ENCODE data around the gene MIA3. TPM values are rescaled to one million over a fixed set of nuclear protein-coding genes. Genes with fewer than 3 reads are reported as not detected.
"Not testable (repeated sequence)": the region's sequence is repeated elsewhere in the genome, so short reads cannot be mapped to it uniquely, and the experiment has no call there.

Gene MIA3
- total and polyA plus RNA-seq, 8 donors = 62.0 to 94.5 (median 83.0) TPM

GRCh38 chr1:222663431-222663934 lies 45.6 kb downstream of the MIA3 start:
- H3K27ac ChIP-seq = no peak overlapping the region
- intact Hi-C loops (cut with DNase I) = no loop called here
- no peaks in the 10 kb centered on the region for H3K27me3 ChIP-seq
- no peaks in the 10 kb centered on the region for H3K9me3 ChIP-seq
- ATAC-seq = no peak
- TF ChIP-seq CTCF (IDR thresholded peaks at IDR 0.05) = no peak
- no peaks in the 10 kb centered on the region for H3K4me1 ChIP-seq
- no peak for DNase-seq
- H3K36me3 ChIP-seq = peaks cover 10 to 96% of the 10 kb centered on the region in 2 donors
- H3K4me3 ChIP-seq = no peak overlapping the region

- intact Hi-C loops (cut with DNase I) = no loop called here
- H3K36me3 ChIP-seq = peaks cover 10 to 81% of the 10 kb centered on the region in 2 donors
- H3K4me3 ChIP-seq = no peak overlapping the region
- DNase-seq (no peak), ATAC-seq (no peak)
- no peaks in the 10 kb centered on the region for H3K9me3 ChIP-seq
- TF ChIP-seq CTCF (IDR thresholded peaks at IDR 0.05) = no peak
- no peaks in the 10 kb centered on the region for H3K4me1 ChIP-seq
- H3K27me3 ChIP-seq = no peaks in the 10 kb centered on the region
- no peak overlapping the region for H3K27ac ChIP-seq
Measured at GRCh38 chr1:222665964-222666363, 48.1 kb downstream of the MIA3 start.

- H3K9me3 ChIP-seq; intact Hi-C loops (cut with DNase I); H3K27ac ChIP-seq; H3K4me1 ChIP-seq; DNase-seq; H3K27me3 ChIP-seq; ATAC-seq; H3K4me3 ChIP-seq: not testable (repeated sequence)
- peaks cover 0 to 80% of the 10 kb centered on the region in 2 donors for H3K36me3 ChIP-seq
Measured at GRCh38 chr1:222668184-222668583, 50.3 kb downstream of the MIA3 start.

GRCh38 chr1:222669107-222669506 lies 51.2 kb downstream of the MIA3 start:
- intact Hi-C loops (cut with DNase I); DNase-seq; H3K4me3 ChIP-seq; H3K27me3 ChIP-seq; H3K4me1 ChIP-seq; ATAC-seq; H3K27ac ChIP-seq; H3K9me3 ChIP-seq: not testable (repeated sequence)
- H3K36me3 ChIP-seq = peaks cover 0 to 79% of the 10 kb centered on the region in 2 donors

- intact Hi-C loops (cut with DNase I) = no loop called here
- H3K27me3 ChIP-seq = no peaks in the 10 kb centered on the region
- H3K9me3 ChIP-seq = no peaks in the 10 kb centered on the region
- no peaks in the 10 kb centered on the region for H3K4me1 ChIP-seq
- H3K27ac ChIP-seq = no peak overlapping the region
- peaks cover 0 to 79% of the 10 kb centered on the region in 2 donors for H3K36me3 ChIP-seq
- no peak overlapping the region for H3K4me3 ChIP-seq
- TF ChIP-seq CTCF (IDR thresholded peaks at IDR 0.05) = no peak
- no peak for ATAC-seq
- no peak for DNase-seq
Measured at GRCh38 chr1:222670110-222670509, 52.2 kb downstream of the MIA3 start.

GRCh38 chr1:222680080-222680479 lies 62.2 kb downstream of the MIA3 start:
- intact Hi-C loops (cut with DNase I) = no loop called here
- H3K36me3 ChIP-seq = peaks cover 0 to 40% of the 10 kb centered on the region in 2 donors
- no peak for TF ChIP-seq CTCF (IDR thresholded peaks at IDR 0.05)

More at GRCh38 chr1:222680080-222680479, 62.2 kb downstream of the MIA3 start:
- DNase-seq (no peak), ATAC-seq (no peak)
- Histone ChIP-seq H3K4me1 (no peaks in the 10 kb centered on the region), H3K4me3 (no peak overlapping the region), H3K9me3 (no peaks in the 10 kb centered on the region), H3K27me3 (no peaks in the 10 kb centered on the region), H3K27ac (no peak overlapping the region)
